GM19043 (cell line): ENCODE measurements around the gene CDC42EP4.
"Not testable (repeated sequence)": the region's sequence is repeated elsewhere in the genome, so short reads cannot be mapped to it uniquely, and the experiment has no call there.

Experiments
- ATAC-seq: cut with Tn5 transposase; IDR thresholded peaks from one replicate; pipeline ENCODE4 v1.9.1; 2021; ENCODE audit warnings: low read depth; ENCODE audit not compliant: unreplicated experiment

Gene CDC42EP4

DNA sequence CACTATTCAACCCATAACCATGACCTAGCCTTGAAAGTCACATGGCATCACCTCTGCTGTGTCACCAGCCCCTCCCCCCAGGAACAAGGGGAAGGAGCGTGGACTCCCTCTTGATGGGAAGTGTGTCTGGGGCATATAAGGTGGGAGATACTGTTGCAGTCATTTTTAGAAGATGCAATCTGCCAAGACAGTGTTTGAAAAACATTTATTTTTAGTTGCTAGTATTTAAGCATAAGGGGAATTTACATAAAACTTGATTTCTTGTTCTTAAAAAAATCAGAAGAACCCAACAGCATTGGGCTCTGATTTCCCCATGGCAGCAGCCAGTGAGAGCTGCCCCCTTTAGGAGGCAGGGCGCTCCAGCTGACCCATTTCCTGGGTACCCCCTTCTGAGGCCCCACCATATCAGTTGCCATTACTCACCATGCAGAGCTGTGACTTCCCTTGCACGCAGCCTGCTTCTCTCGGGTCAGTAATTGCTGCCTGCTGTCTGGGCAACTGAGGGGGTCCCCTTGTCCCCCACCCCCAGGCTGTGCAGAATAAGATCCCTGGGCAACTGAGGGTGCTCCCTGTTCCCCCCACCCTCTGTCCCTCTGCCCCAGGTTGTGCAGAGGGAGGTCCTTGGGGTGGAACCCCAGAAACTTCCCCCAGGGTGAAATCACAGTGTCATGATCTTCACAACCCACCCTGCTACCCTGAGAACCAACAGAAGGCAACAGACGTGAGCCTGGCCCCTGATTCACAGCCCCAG is 11.8 kb upstream of the CDC42EP4 start:
- no peak for ATAC-seq

DNA sequence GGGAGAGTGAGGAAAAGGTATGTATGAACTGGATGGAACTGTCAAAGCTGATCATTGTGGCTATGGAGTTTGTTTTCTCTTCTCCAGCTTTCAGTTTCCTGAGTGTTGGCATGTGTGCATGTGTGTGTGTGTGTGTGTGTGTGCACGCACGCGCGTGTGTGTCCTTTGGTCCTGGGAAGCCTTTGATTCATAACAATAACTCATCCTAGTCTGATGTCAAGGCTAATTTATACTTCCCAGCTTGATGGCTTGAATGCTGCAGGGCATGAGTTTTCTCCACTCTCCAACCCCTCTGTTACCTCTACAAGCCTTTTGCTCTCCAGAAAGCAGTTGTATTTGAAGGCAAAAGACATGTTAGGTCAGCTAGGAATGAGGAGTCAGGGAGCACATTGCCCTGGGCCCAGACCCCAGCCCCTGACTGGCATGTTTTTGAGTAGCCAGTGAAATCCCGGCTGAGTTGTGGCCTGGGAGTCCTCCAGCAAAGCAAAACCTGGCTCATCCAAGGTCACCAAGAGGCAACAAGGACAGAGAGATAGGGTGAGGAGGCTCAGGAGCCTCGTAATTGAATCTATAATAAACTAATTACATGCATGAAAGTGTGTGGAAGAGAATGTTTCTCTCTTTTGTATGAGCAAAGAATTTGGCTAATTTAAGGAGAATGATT is 8.9 kb upstream of the CDC42EP4 start:
- no peak for ATAC-seq

DNA sequence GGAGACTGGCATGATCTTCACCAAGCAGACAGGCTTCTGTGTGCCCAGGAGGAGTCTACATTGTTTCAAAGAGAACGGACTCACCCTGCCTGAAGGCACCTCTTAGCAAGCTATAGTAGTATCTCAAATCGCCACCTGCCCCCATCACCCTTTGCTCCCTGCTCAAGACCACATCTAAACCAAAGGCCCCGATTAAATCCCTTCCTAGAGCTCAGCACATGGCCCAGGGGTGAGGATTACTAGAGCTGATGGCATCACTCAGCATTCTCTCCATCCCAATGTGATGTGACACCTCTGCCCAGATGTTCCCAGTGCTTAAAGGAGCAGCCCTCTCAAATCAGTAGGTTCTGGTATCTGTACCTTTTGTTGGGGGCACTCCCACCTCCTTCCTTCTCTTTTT is 8.0 kb upstream of the CDC42EP4 start:
- no peak for ATAC-seq

DNA sequence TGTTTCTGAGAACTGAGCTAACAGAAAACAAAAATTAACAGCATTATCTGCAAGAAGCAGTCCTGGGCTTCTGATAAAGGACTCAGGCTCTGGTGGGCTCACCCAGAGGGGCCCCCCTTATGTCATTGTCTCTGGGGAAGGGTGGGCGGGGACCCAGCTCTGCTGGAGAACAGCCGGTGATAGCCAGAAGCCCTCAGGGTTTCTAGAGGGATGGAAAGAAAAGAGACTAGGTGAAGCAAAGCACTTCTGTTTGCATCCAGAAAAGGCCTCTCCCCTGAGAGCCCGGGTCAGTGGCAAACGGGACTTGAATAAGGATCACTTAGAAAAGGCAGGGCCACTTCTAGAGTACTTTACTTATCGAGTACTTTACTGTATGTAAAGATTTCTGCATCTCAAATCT is 7.0 kb upstream of the CDC42EP4 start:
- no peak for ATAC-seq

DNA sequence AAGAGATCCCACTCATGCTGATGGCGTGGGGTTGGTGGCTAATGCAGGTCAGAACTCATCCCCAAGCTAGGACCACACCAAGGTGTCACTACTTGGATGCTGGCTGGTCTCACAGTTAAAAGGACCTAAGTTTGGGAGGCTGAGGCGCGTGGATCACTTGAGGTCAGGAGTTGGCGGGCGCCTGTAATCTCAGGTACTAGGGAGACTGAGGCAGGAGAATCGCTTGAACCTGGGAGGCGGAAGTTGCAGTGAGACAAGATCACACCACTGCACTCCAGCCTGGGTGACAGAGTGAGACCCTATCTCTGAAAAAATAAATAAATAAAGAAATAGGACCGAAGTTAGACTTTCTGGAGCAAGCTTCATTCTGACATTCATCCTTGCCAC is 6.6 kb upstream of the CDC42EP4 start:
- ATAC-seq: no peak

GRCh38 chr17:73317513-73318426 is 6.0 kb upstream of the CDC42EP4 start:
- no peak for ATAC-seq

DNA sequence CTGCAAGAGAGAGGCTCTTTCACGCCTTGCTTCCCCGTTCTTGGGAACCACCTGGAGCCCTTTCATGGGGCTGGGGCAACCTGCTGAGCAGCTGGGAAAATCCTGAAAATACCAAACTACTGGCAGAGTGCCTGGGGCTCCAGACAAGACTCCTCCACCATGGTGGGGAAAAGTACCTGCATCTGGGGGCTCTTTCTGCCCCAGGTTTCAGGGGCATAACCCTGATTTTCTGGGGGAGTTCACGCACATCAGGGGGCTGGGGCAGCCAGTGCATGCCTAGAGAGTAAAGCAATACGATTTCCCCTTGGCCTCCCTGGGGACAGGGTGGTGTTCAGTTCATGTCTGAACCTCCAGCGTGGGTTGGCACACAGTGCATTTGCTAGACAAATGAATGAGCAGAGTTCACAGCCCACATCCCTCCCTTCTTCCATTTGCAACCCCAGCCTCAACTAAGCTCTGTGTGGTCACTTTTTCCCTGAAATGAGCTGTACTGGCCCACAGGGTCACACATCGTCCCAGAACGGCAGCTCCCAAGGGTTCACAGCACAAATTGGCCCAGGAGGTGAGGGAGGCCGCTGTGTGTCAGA is 5.2 kb upstream of the CDC42EP4 start:
- ATAC-seq: no peak

- ATAC-seq: no peak
Observed at GRCh38 chr17:73315471-73315870, 3.7 kb upstream of the CDC42EP4 start.

DNA sequence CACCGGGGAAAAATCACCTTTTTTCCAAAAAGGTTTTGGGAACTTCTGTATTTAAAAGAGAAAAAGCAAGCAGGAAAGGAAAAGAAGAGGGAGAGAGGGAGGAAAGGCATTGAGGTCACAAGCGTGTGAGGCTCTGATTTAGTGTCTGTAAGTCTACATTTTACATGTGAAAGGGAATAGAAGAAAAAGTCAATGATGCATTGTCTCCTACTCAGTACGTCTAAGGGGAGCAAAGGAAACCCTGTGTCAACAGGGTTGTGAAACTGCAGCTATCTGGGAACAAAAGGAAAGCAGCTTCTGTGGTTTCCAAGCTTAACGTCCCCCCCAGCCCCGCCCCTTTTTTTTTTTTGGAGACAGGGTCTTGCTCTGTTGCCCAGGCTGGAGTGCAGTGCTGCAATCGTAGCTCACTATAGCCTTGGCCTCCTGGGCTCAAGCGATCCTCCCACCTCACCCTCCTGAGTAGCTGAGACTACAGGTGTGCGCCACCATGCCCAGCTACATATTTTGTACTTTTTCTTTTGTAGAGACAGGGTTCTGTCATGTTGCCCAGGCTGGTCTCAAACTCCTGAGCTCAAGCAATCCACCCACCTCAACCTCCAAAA is 1.8 kb upstream of the CDC42EP4 start:
- no peak for ATAC-seq

DNA sequence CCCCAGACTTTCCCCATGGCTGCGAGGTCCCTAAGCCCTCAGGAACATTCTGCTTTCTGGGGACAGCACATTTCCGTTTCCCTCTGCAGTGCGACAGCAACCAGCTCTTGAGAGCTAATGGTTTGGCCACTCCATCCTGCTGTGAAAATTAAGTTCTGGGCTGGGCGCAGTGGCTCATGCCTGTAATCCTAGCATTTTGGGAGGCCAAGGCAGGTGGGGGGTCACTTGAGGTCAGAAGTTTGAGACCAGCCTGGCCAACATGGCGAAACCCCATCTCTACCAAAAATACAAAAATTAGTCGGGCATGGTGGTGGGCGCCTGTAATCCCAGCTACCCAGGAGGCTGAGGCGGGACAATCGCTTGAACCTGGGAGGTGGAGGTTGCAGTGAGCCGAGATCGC is 1.1 kb upstream of the CDC42EP4 start:
- not testable (repeated sequence) for ATAC-seq

DNA sequence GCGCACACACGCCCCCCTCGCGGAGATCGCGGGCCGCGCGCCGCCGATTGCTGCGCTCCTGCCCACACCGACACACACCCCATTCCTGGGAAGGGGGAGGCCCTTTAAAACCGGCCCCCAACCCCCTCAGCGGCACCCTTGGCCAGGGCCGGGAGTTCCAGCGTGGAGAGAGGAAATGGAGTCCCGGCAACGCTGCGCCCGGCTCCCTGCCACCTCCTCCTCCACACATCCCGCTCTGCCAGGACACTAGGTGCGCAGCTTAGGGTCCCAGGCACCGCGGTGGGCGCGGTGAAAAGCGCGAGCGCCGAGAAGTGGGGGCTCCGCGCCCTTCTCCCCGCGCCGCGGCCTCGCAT is 397 bp downstream of the CDC42EP4 start:
- ATAC-seq: no peak

DNA sequence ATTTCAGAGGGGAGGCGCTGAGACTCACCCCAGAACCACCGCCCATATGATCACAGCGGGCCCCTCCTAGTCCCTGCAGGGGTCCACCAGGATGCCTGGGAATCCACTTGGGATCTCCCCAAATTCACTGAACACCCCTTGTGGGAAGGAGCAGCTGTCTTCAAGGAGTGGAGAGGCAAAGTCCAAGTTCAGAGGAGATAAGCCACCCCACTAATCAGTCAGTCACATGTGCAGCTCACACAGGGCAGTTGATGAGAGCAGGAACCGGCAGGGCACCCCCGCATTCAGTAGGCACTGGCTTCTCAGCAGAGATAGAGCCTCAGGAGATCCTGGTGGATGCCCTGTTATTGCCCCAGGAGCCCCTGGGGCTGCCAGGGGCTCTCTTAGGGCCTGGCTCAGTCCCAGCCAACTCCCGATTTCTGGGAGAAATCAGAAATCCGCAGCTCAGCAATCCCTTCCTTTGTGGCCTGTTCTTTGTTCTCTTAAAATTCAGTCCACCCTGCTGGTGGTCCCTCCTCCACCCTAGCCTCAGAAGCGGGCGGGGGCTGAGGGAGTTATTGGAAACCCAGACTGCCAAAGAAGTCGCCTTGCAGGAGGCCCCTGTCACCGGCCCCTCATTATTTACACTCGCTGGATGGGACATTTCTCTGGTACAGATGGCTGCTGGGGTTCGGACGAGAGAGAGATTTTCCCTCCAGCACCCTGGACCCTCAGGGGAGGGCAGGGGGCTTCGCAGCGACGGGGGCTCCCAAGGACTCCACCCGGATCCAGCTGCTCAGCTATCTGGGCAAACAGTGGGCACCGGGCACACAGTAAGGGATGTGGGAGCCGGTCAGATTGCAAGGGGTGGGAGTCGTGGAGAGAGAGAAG is 1.8 kb downstream of the CDC42EP4 start:
- no peak for ATAC-seq

- not testable (repeated sequence) for ATAC-seq
Observed at GRCh38 chr17:73308959-73309358, 2.8 kb downstream of the CDC42EP4 start.

GRCh38 chr17:73308017-73308823 is 3.6 kb downstream of the CDC42EP4 start:
- no peak for ATAC-seq

GRCh38 chr17:73307130-73307529 is 4.7 kb downstream of the CDC42EP4 start:
- ATAC-seq: no peak

DNA sequence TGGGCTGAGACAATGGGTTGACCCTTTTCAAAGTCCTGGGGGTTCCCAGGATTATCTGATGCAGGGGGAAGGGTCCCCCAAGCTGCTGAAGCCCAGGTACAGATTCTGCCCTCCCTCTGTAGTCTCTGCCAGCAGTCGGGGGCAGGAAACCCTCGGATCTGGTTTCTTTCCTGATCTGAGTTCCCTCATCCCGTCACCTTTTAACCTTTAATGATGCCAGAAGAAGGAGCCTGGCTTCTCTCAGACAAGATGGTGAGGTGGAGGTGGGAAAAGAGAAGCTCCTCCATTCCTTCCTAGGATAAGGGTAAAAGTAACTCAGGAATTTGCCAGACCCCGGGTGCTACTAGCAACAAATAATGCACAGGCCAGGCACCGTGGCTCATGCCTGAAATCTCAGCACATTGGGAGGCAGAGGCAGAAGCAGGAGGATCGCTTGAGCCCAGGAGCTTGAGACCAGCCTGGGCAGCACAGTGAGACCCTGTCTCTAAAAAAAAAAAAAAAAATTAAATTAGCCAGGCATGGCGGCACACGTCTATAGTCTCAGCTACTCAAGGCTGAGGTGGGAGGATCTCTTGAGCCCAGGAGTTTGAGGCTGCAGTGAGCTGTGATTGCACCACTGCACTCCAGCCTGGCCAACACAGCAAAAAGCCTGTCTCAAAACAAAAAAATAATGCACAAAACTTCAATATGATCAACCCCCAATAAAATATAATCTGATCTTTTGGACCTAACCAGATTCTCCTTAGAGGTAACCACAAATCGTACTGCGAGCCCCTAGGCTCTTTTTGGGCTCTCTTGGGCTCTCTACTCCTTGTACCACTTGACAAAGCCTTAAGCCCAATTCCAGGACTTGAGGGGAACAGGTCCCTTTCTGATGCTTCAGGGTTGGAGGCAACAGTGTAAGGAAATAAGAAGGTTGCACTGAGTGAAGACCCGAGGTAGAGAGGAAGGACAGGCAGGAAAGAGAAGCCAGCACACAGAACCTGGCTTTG is 5.7 kb downstream of the CDC42EP4 start:
- no peak for ATAC-seq

DNA sequence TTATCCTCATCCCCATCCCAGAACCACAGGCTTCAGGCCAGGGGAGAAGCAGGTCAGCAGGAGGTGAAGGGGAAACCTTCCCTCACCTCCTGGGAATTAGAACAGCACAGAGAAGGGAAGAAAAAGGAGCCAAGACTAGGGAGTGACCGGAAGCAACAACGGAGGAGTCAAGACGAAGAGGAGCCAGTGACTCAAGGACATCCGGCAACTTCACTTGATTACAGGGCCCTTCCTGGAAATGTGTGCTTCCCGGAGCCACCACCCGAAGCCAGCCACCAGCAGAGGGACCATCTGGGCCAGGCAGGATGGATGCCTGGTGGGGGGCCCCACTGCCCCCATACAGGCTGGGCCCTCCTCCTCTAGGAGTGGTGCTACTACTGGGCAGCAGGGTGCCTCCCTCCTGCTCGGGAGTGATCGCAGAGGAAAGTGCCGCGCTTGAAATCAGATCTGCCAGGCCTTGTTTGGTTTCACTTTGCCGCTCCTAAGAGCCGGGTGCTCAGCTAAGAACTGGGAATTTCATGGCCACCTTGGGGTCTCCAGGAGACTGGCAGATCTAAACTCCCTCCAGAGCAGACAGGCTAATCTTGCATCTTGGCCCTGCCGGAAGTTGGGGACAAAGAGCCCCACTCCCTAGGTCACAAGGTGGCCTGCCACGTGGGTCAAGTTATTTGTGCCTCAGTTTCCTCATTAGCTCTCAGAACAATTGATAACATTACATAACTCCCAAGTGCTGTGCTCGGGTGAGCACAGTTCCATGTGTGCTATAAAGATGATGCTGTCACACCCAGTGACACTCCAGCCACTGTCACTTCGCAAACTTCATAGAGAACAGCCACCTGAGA is 6.6 kb downstream of the CDC42EP4 start:
- no peak for ATAC-seq
